GM21381 (cell line): ENCODE measurements around the gene UTP4.

ENCODE experiments used
- ATAC-seq: cut with Tn5 transposase; IDR thresholded peaks from one replicate; pipeline ENCODE4 v1.9.1; 2021; ENCODE audit warnings: mild to moderate bottlenecking, moderate library complexity; ENCODE audit not compliant: unreplicated experiment

The UTP4 gene

GRCh38 chr16:69201291-69201690 lies 68.8 kb downstream of the UTP4 start:
- ATAC-seq = no peak

GRCh38 chr16:69201787-69202186 lies 69.3 kb downstream of the UTP4 start:
- ATAC-seq = no peak

- ATAC-seq = no peak
Measured at GRCh38 chr16:69204172-69204571, 71.7 kb downstream of the UTP4 start.

GRCh38 chr16:69209735-69210134 lies 77.3 kb downstream of the UTP4 start:
- ATAC-seq = no peak

GRCh38 chr16:69217433-69217832 lies 85.0 kb downstream of the UTP4 start:
- no peak for ATAC-seq
